ENCODE data around the gene ADAMTSL5.
"Not testable (repeated sequence)": the region's sequence is repeated elsewhere in the genome, so short reads cannot be mapped to it uniquely, and the experiment has no call there.

Gene ADAMTSL5

GRCh38 chr19:1532003-1532402, 19.2 kb upstream of the ADAMTSL5 start:
- H3K27ac ChIP-seq = no peak overlapping the region

DNA sequence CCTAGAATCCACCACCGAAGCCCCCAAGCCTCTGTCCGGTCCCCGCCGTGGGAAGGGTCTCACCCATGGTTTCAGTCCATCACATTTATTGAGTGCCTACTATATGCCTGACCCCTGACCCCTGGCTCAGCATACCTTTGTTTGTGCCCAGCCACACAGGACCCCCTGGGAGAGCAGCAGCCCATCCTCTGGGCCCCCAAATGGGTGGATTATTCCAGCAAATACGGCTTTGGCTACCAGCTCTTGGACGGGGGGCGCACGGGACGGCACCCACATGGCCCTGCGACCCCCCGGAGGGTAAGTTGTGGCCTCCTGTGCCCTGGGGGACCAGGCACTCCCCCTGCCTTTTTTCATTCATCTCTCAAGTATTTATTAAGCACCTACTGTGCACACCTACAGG, 18.8 kb upstream of the ADAMTSL5 start:
- Histone ChIP-seq H3K27ac (no peak overlapping the region), H3K4me3 (no peak overlapping the region)

More at GRCh38 chr19:1532003-1532402, 19.2 kb upstream of the ADAMTSL5 start:
- no peak overlapping the region for H3K4me3 ChIP-seq

DNA sequence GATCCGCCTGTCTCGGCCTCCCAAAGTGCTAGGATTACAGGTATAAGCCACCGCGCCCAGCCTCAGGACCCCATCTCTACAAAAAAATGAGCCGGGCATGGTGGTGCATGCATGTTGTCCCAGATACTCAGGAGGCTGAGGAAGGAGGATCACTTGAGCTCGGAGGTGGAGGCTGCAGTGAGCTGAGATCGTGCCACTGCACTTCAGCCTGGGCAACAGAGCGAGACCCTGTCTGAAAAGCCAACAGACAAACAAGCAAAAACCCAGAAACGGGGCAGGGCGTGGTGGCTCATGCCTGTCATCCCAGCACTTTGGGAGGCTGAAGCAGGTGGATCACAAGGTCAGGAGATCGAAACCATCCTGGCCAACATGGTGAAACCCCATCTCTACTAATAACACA, 18.0 kb upstream of the ADAMTSL5 start:
- not testable (repeated sequence) for H3K27ac ChIP-seq, H3K4me3 ChIP-seq

GRCh38 chr19:1529430-1529816, 16.6 kb upstream of the ADAMTSL5 start:
- H3K4me3 ChIP-seq = no peak overlapping the region

GRCh38 chr19:1528596-1529429, 16.0 kb upstream of the ADAMTSL5 start:
- Histone ChIP-seq H3K4me3 (no peak overlapping the region), H3K27ac (no peak overlapping the region)

More at GRCh38 chr19:1529430-1529816, 16.6 kb upstream of the ADAMTSL5 start:
- no peak overlapping the region for H3K27ac ChIP-seq

GRCh38 chr19:1527650-1528309, 15.0 kb upstream of the ADAMTSL5 start:
- H3K4me3 ChIP-seq = no peak overlapping the region
- H3K27ac ChIP-seq = no peak overlapping the region

- H3K27ac ChIP-seq = no peak overlapping the region
- no peak overlapping the region for H3K4me3 ChIP-seq
Observed at GRCh38 chr19:1526979-1527649, 14.3 kb upstream of the ADAMTSL5 start.

DNA sequence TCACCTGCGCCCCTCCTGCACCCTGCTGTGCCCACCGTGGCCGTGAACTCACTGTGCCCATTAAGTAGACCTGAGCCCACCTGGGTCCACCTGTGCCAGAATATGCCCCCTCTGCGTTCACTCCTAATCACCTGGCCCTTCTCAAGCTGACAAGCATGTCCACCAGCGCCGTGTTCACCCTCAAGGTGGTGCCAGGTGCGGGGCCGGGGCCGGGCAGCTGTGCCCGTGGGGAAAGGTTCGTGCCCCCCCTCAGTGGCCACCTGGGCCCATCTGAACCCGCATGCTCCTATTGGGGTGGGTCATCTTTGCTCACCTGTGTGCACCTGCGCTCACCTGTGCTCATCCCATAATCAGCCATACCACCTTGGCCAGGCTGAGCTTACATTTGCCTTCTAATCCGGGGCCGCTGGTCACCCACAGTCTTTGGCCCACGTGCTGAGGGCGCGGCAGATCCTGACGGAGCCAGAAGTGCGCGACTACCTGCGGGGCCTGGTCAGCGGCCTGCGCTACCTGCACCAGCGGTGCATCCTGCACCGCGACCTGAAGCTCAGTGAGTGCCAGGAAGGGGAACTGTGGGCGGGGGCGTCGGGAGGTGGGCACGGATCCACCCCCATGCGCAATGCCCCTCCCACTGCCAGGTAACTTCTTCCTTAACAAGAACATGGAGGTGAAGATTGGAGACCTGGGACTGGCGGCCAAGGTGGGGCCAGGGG, 13.4 kb upstream of the ADAMTSL5 start:
- H3K27ac ChIP-seq = no peak overlapping the region
- no peak overlapping the region for H3K4me3 ChIP-seq

DNA sequence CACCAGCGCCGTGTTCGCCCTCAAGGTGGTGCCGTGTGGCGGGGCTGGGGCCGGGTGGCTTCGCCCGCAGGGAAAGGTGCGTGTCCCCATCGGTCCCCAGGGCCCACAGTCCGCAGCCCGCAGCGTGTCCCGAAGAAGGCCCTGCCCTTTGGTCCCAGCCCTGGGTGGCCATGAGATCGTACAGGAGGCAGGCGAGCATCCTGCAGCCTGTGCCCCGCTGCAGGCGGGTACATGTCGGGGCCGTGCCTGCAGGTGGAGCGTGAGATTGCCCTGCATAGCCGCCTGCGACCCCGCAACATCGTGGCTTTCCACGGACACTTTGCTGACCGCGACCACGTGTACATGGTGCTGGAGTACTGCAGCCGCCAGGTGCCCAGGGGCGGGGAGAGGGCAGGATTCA, 12.5 kb upstream of the ADAMTSL5 start:
- H3K27ac ChIP-seq = no peak overlapping the region
- no peak overlapping the region for H3K4me3 ChIP-seq

- Histone ChIP-seq H3K4me3 (no peak overlapping the region), H3K27ac (no peak overlapping the region)
Observed at GRCh38 chr19:1524972-1525325, 12.1 kb upstream of the ADAMTSL5 start.

DNA sequence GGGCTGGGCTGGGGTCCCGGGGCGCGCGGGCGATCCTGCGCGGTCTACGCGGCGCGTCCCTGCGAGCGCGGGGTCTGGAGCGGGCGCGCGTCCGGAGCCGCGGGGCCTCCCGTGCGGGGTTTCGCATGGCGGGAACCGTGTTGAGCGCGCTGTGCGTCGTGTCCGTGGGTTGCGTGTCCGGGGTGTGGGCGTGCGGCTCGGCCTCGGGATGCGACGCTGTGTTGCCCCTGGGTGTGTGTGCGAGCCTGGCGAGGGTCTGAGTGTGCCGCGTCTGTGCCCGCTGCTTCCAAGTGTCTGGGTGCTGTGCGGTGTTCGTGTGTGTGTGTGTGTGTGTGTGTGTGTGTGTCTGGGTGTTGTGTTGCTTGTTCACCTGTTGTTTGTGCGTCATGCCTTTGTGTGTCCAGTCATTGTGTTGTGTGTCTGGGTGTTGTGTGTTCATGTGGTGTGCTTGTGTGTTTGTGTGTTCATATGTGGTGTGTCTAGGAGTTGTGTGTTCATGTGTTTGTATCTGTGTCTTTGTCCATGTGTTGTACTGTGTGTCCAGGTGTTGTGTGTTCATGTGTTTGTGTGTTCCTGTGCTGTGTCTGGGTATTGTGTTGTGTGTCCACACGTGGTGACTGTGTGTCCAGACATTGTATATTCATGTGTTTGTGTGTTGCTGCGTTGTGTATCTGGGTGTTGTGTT, 11.6 kb upstream of the ADAMTSL5 start:
- Histone ChIP-seq H3K27ac (no peak overlapping the region), H3K4me3 (peak overlapping the region in 1 of 7 experiments; percentile 21)

DNA sequence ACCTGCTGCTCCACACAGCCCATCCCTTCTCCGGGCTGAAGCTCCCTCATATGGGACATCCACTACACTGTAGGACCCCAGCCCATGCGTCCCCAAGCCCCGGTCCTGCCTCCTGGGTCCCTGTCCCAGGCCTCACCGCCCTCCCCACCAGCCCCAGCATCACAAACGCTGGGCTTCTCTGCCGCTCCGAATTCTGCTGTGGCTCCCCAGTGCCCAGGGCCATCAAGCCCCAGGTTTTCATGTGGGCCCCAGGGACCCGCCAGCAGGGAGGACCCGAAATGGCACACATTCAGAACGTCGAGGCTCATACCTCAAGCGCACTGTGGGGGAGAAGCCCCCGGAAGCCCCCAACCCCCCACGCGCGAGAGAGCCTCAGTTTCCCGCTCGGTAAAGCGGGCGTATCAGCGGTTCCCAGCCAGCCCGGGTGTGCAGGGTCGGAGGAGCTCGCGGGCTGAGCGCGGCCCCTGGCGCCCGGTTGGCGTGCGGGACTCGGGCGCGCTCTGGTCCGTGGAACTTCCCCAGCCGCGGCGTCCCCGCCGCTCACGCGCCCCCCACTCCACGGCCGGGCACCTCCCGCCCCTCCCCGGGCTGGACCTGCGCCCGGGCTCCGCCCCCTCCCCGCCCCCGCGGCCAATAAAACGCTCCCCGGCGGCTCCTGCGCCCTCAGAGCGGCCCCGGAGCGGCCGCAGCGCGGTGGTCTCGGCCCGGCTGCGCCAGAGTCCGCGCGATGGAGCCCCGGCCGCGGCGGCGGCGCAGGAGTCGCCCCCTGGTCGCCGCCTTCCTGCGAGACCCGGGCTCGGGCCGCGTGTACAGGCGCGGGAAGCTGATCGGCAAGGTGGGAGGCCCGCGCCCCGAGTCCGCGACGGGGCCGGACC, 10.8 kb upstream of the ADAMTSL5 start, which contains the start of gene PLK5:
Gene PLK5 (plus strand): TSS at position 666 of the 875 bp plus-strand sequence. CDS start 2,920 bp downstream, outside the sequence.
- Histone ChIP-seq H3K4me3 (peak within 1 kb of the TSS in 1 of 7 experiments; percentile 21), H3K27ac (no peak within 1 kb of the TSS)

GRCh38 chr19:1522838-1523237, 10.0 kb upstream of the ADAMTSL5 start:
- Histone ChIP-seq H3K27ac (no peak overlapping the region), H3K4me3 (no peak overlapping the region)

GRCh38 chr19:1522061-1522460, 9.2 kb upstream of the ADAMTSL5 start:
- Histone ChIP-seq H3K4me3 (no peak overlapping the region), H3K27ac (no peak overlapping the region)

DNA sequence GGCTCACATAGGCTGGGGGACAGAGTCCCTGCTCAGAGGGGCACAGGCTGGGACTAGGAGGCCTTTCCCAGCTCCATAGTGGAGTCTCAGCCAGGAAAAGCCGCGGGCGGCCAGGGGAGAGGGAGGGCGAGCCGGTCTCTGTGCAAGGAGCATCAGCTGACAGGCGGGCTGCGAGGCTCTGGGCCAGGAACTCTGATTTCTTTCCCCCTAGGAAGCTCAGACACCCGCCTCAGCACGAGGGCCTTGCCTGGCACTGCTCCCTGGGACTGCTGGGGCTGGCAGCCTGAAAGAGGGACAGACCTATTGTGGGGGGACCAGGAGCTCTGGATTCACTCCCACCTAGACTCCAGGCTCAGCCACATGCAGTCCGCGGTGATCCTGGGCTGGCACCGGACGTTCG, 8.8 kb upstream of the ADAMTSL5 start:
- no peak overlapping the region for H3K27ac ChIP-seq
- no peak overlapping the region for H3K4me3 ChIP-seq

DNA sequence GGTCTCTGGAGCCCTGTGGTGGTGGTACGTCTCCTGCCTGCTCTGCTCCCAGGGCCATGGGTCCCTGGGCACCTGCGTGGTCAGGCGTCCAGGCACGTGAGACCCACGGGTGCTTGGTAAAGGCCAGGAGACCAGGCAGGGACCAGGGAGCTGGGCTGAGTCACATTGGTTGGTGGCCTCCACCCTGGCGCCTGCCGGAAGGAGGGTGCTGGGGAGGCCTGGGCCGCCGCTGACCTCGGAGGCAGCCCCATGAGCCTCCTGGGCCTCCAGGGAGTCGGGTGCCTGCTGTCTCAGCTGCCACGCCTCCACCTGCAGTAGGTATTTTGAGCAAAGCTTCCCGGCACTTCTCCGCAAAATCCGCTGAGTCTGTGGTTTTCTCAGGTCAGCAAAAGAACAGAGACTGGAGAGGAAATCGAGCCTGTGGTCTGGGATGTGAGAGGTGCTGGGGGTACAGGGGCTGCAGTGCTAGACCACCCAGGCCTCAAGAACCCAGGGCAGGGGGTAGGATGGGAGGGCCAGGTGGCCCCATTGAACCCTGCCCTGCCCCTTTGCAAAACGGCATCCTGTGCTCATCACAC, 7.5 kb upstream of the ADAMTSL5 start:
- no peak overlapping the region for H3K27ac ChIP-seq

DNA sequence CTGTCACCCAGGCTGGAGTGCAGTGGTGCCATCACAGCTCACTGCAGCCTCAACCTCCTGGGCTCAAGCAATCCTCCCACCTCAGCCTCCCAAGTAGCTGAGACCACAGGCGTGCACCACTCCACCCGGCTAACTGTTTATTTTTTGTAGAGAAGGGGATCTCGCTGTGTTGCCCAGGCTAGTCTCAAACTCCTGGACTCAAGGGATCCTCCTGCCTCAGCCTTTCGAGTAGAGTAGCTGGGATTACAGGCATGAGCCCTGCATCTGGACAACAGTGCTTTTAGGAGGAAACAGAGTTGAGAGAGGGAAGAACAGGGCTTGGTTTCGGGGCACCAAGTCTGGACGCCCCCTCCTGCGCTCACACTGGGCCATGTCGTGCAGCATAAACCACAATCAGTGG, 7.0 kb upstream of the ADAMTSL5 start:
- not testable (repeated sequence) for H3K4me3 ChIP-seq, H3K27ac ChIP-seq

More for the DNA sequence above, 7.5 kb upstream of the ADAMTSL5 start:
- H3K4me3 ChIP-seq = no peak overlapping the region

DNA sequence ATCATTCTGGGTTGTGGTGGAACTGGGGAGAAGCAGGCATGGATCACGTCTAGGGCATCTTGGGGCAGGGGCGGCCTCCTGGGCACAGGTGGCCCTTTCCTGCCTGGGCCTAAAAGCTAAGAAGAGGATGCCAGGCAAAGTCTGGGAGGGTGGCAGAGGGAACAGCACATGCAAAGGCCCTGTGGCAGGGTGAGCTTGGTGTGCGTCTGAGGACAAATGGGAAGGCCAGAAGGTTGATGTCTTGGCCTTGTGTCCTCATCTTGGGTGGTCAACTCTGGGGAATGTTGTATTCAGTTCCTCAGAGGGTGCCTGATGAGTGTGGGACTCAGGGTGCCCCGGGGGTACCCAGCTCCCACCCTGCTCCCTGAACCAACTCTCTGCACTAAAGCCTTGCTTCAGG, 5.7 kb upstream of the ADAMTSL5 start:
- no peak overlapping the region for H3K4me3 ChIP-seq
- no peak overlapping the region for H3K27ac ChIP-seq

Measured in skin epidermis (tissue), 12 donors.